ENCODE results near the gene MTA3.

Gene MTA3

GRCh38 chr2:42663106-42663780 lies 94.8 kb downstream of the MTA3 start:
- no peak for TF ChIP-seq JUND (IDR thresholded peaks at IDR 0.05; ENCODE audit: low read depth)
- peak; percentile 18 to 78 for DNase-seq (ENCODE audit: low read depth in 1 of 2, low spot score in 1 of 2)
- in situ Hi-C loops (cut with HindIII; ENCODE audit: low pct_unique_long_range_greater_than_20kb, low sequenced_read_pairs), result no loop called here

- no peak for TF ChIP-seq JUND (IDR thresholded peaks at IDR 0.05; ENCODE audit: low read depth)
- no peak for DNase-seq (ENCODE audit: low read depth in 1 of 2, low spot score in 1 of 2)
- in situ Hi-C loops (cut with HindIII; ENCODE audit: low pct_unique_long_range_greater_than_20kb, low sequenced_read_pairs), result no loop called here
Measured at GRCh38 chr2:42663828-42664227, 95.4 kb downstream of the MTA3 start.

GRCh38 chr2:42673989-42674579 lies 105.7 kb downstream of the MTA3 start:
- no peak for DNase-seq (ENCODE audit: low read depth in 1 of 2, low spot score in 1 of 2)
- in situ Hi-C loops (cut with HindIII; ENCODE audit: low pct_unique_long_range_greater_than_20kb, low sequenced_read_pairs), result no loop called here
- no peak for TF ChIP-seq JUND (IDR thresholded peaks at IDR 0.05; ENCODE audit: low read depth)

GRCh38 chr2:42675815-42676214 lies 107.4 kb downstream of the MTA3 start:
- no peak for TF ChIP-seq JUND (IDR thresholded peaks at IDR 0.05; ENCODE audit: low read depth)
- no peak for DNase-seq (ENCODE audit: low read depth in 1 of 2, low spot score in 1 of 2)
- in situ Hi-C loops (cut with HindIII; ENCODE audit: low pct_unique_long_range_greater_than_20kb, low sequenced_read_pairs), result no loop called here

- DNase-seq (ENCODE audit: low read depth in 1 of 2, low spot score in 1 of 2), result no peak
- in situ Hi-C loops (cut with HindIII; ENCODE audit: low pct_unique_long_range_greater_than_20kb, low sequenced_read_pairs), result no loop called here
- no peak for TF ChIP-seq JUND (IDR thresholded peaks at IDR 0.05; ENCODE audit: low read depth)
Measured at GRCh38 chr2:42685303-42685702, 116.9 kb downstream of the MTA3 start.

- no peak for DNase-seq (ENCODE audit: low read depth in 1 of 2, low spot score in 1 of 2)
- no peak for TF ChIP-seq JUND (IDR thresholded peaks at IDR 0.05; ENCODE audit: low read depth)
- in situ Hi-C loops (cut with HindIII; ENCODE audit: low pct_unique_long_range_greater_than_20kb, low sequenced_read_pairs), result no loop called here
Measured at GRCh38 chr2:42693013-42693615, 124.7 kb downstream of the MTA3 start.

GRCh38 chr2:42693688-42694479 lies 125.5 kb downstream of the MTA3 start:
- in situ Hi-C loops (cut with HindIII; ENCODE audit: low pct_unique_long_range_greater_than_20kb, low sequenced_read_pairs), result no loop called here
- DNase-seq (ENCODE audit: low read depth in 1 of 2, low spot score in 1 of 2), result no peak
- TF ChIP-seq JUND (IDR thresholded peaks at IDR 0.05; ENCODE audit: low read depth), result no peak

- in situ Hi-C loops (cut with HindIII; ENCODE audit: low pct_unique_long_range_greater_than_20kb, low sequenced_read_pairs), result no loop called here
- no peak for DNase-seq (ENCODE audit: low read depth in 1 of 2, low spot score in 1 of 2)
- TF ChIP-seq JUND (IDR thresholded peaks at IDR 0.05; ENCODE audit: low read depth), result no peak
Measured at GRCh38 chr2:42696987-42697386, 128.6 kb downstream of the MTA3 start.

GRCh38 chr2:42698940-42699339 lies 130.5 kb downstream of the MTA3 start:
- no peak for DNase-seq (ENCODE audit: low read depth in 1 of 2, low spot score in 1 of 2)
- in situ Hi-C loops (cut with HindIII; ENCODE audit: low pct_unique_long_range_greater_than_20kb, low sequenced_read_pairs), result no loop called here

GRCh38 chr2:42706836-42707235 lies 138.4 kb downstream of the MTA3 start:
- in situ Hi-C loops (cut with HindIII; ENCODE audit: low pct_unique_long_range_greater_than_20kb, low sequenced_read_pairs), result no loop called here
- no peak for DNase-seq (ENCODE audit: low read depth in 1 of 2, low spot score in 1 of 2)
- TF ChIP-seq JUND (IDR thresholded peaks at IDR 0.05; ENCODE audit: low read depth), result no peak

More at GRCh38 chr2:42698940-42699339, 130.5 kb downstream of the MTA3 start:
- no peak for TF ChIP-seq JUND (IDR thresholded peaks at IDR 0.05; ENCODE audit: low read depth)

- no peak for DNase-seq (ENCODE audit: low read depth in 1 of 2, low spot score in 1 of 2)
- no peak for TF ChIP-seq JUND (IDR thresholded peaks at IDR 0.05; ENCODE audit: low read depth)
- in situ Hi-C loops (cut with HindIII; ENCODE audit: low pct_unique_long_range_greater_than_20kb, low sequenced_read_pairs), result no loop called here
Measured at GRCh38 chr2:42708179-42708578, 139.7 kb downstream of the MTA3 start.

- DNase-seq (ENCODE audit: low read depth in 1 of 2, low spot score in 1 of 2), result no peak
- no peak for TF ChIP-seq JUND (IDR thresholded peaks at IDR 0.05; ENCODE audit: low read depth)
- in situ Hi-C loops (cut with HindIII; ENCODE audit: low pct_unique_long_range_greater_than_20kb, low sequenced_read_pairs), result no loop called here
Measured at GRCh38 chr2:42711896-42712295, 143.5 kb downstream of the MTA3 start.

GRCh38 chr2:42712934-42713333 lies 144.5 kb downstream of the MTA3 start:
- no peak for TF ChIP-seq JUND (IDR thresholded peaks at IDR 0.05; ENCODE audit: low read depth)
- no peak for DNase-seq (ENCODE audit: low read depth in 1 of 2, low spot score in 1 of 2)
- in situ Hi-C loops (cut with HindIII; ENCODE audit: low pct_unique_long_range_greater_than_20kb, low sequenced_read_pairs), result no loop called here

Measured in T47D (cell line).